Transverse colon (tissue), 4 donors: ENCODE data around the gene NSUN4.

Source experiments
- CTCF ChIP-seq, 5 experiments: fragments of 200-600 bp in 3 of 5; fragments of 450-650 bp in 2 of 5; sonication (generic) in 3 of 5; IDR thresholded peaks; 1 replicate in 2 of 5; 2 replicates in 3 of 5; pipeline ENCODE4 v1.5.1; 2016 to 2017; ENCODE audit warnings: antibody characterized with exemption in 5 of 5, inconsistent platforms in 3 of 5, mild to moderate bottlenecking in 2 of 5, moderate library complexity in 1 of 5
- POLR2A ChIP-seq: fragments of 450-650 bp; IDR thresholded peaks from one replicate; pipeline ENCODE4 v1.6.1; 2016; ENCODE audit warnings: antibody characterized with exemption, mild to moderate bottlenecking, moderate library complexity
- POLR2AphosphoS5 ChIP-seq, 3 donors: sonication (generic); formaldehyde crosslinking; IDR thresholded peaks; one replicate each; pipeline ENCODE4 v1.6.1; 2016; ENCODE audit warnings: antibody characterized with exemption in 3 of 3

- TF ChIP-seq CTCF (IDR thresholded peaks at IDR 0.05) (peak in 4 of 5 experiments; percentile 10 to 24 (median 20)), POLR2A (no peak), POLR2AphosphoS5 (IDR thresholded peaks at IDR 0.05) (no peak)
These were observed 7.1 kb upstream of the NSUN4 start for GRCh38 chr1:46333300-46334029.
